Stimulated activated CD4-positive, alpha-beta T cell treated with anti-CD3 and anti-CD28 coated beads, Interleukin-1b, Interleukin-23, amount 100 ng/mL, for 24 hours (primary cell): ENCODE data around the gene VOPP1.

Experiments
- DNase-seq, 4 experiments: peaks; one replicate each; pipeline ENCODE4 v3.0.0-alpha.2; 2020; ENCODE audit warnings: low read depth in 4 of 4, low spot score in 1 of 4

The VOPP1 gene

GRCh38 chr7:55438757-55439525 lies 133.4 kb downstream of the VOPP1 start:
- no peak for DNase-seq

- no peak for DNase-seq
Observed at GRCh38 chr7:55438085-55438756, 134.1 kb downstream of the VOPP1 start.

DNA sequence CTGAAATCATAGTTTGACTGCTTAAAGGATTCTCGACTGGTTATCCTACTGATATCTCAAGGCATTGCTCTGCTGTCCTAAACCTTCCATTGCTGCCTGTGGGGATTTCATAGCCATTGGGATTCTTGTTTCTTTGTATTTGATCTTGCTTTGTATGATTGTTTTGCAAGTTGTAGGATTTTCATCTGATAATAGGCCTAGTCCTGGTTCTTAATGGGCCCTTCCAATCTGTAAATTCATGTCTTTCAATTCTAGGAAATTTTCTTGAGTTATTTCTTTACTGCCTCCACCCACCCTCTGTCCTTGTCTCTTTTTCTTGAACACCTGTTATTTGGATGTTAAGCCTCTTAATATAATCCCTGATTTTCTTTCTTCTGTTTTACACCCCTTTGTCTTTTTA lies 134.9 kb downstream of the VOPP1 start:
- no peak for DNase-seq

DNA sequence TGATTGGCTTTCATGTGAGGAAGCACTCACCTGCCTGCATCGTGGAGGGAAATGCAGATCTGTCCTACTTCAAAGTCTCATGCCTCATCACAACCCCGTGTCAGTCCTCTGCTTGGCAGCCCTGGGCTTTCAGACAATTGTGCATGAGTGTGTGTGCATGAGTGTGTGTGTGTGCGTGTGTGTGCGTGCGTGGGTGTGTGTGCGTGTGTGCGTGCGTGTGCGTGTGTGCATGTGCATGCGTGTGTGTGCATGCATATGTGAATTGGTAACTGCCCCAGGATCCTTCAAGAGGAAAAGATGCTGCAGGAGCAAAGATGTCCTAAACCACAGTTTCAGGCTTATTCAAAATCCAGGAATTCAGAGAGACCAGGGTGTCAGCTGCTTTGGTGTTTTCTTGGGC lies 135.8 kb downstream of the VOPP1 start:
- no peak for DNase-seq

- no peak for DNase-seq
Observed at GRCh38 chr7:55435466-55435865, 136.8 kb downstream of the VOPP1 start.

- no peak for DNase-seq
Observed at GRCh38 chr7:55432939-55433784, 139.1 kb downstream of the VOPP1 start.

- no peak for DNase-seq
Observed at GRCh38 chr7:55432506-55432905, 139.8 kb downstream of the VOPP1 start.

GRCh38 chr7:55431898-55432297 lies 140.4 kb downstream of the VOPP1 start:
- DNase-seq, result no peak

DNA sequence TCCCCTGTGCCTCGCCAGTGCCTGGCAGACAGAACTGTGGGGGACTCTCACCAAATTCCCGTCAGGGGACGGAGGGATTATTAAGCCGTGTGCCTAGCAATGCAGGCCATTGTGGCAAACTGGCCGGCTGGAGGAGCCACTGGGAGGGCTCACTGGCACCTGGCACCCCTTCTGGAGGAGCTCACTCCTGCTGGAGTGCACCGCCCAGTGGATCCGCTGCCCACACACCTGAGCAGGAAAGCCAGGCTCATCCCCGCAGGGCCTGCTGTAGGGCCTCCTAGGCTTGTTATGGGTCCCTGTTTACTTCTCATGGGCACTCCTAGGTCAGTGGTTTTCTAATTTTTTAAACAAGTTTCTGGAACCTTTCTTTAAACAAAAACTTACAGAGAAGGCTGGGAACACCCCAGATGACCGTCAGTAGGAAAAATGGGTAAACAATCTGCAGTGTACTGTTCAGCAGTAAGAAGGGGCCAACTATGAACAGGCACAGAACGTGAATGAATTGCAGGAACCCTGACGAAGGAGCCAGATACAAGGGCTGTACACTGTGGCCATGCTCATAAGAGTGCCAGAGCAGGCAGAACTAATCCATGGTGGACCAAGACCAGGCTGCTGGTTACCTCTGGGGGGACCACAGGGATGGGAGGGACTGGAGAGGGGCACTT lies 142.3 kb downstream of the VOPP1 start:
- no peak for DNase-seq

DNA sequence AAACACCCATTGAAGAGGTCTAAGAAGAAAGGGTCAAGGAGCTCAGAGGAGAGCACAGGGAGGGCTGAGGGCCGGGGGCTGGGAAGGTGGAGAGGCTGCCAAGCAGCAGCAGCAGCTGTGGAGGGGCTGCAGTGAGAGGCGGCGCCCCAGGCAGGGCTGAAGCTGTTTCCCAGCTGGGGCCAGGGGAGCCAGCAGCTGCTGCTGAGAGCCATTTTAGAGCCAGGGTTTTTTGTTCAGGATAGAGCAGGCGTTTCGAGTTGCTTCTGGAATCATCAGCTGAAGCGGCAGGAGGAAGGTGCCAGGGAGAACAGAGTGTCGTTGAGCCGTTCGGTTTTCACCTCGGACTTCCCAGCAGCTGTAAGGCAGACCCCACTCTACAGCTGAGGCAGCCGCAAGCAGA lies 144.5 kb downstream of the VOPP1 start:
- DNase-seq, result no peak

- no peak for DNase-seq
Observed at GRCh38 chr7:55427342-55427741, 145.0 kb downstream of the VOPP1 start.

GRCh38 chr7:55426676-55427075 lies 145.6 kb downstream of the VOPP1 start:
- DNase-seq, result no peak

DNA sequence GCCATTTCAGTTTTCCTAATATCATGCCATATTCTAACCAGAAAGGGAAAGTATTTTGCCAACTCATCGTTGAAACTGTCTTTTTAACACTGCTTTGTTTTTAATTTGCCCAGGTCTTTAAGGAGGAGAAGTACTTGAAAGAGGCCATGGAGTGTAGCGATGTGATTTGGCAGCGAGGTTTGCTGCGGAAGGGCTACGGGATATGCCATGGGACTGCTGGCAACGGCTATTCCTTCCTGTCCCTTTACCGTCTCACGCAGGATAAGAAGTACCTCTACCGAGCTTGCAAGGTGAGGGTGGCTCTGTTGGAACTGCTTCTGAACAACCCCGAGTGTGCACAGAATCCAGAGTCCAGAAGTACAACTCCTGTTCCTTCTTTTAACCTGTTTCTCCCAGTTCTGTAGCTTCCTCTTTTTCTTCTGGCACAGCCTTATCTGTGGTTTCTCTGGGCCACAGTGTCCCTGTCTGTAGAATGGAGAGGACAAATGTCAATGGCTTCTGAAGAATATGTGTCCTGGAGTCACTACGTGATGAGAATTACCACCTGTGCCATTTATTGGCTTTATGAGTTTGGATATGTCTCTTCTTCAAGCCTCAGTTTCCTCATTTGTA lies 147.1 kb downstream of the VOPP1 start:
- no peak for DNase-seq

- no peak for DNase-seq
Observed at GRCh38 chr7:55423891-55424290, 148.4 kb downstream of the VOPP1 start.

GRCh38 chr7:55423277-55423711 lies 149.0 kb downstream of the VOPP1 start:
- no peak for DNase-seq
